Skeletal muscle tissue (tissue), 4 donors: ENCODE data around the gene TNK1. TPM values are rescaled to one million over a fixed set of nuclear protein-coding genes. Genes with fewer than 3 reads are reported as not detected.

Experiments used
- H3K27ac ChIP-seq: one replicate; pipeline ENCODE4 v1.7.0; 2013; ENCODE audit warnings: mild to moderate bottlenecking, low read depth, low read length, inconsistent platforms
- H3K27me3 ChIP-seq, 3 donors: one replicate each; pipeline ENCODE4 v1.7.0; 2013; ENCODE audit warnings: low read length in 3 of 3; ENCODE audit not compliant: control insufficient read depth in 3 of 3, insufficient read depth in 3 of 3
- H3K36me3 ChIP-seq, 3 donors: one replicate each; pipeline ENCODE4 v1.7.0; 2013; ENCODE audit warnings: low read length in 3 of 3; ENCODE audit not compliant: control insufficient read depth in 3 of 3, insufficient read depth in 3 of 3
- H3K4me1 ChIP-seq, 3 donors: one replicate each; pipeline ENCODE4 v1.7.0; 2013; ENCODE audit warnings: low read length in 3 of 3, mild to moderate bottlenecking in 3 of 3; ENCODE audit not compliant: control insufficient read depth in 3 of 3, insufficient read depth in 3 of 3
- H3K4me3 ChIP-seq, 3 donors: one replicate each; pipeline ENCODE4 v1.7.0; 2013; ENCODE audit warnings: low read length in 3 of 3
- H3K9ac ChIP-seq, 3 donors: one replicate each; pipeline ENCODE4 v1.7.0; 2013; ENCODE audit warnings: low read length in 3 of 3, mild to moderate bottlenecking in 3 of 3, moderate library complexity in 2 of 3, low read depth in 1 of 3
- H3K9me3 ChIP-seq, 3 donors: one replicate each; pipeline ENCODE4 v1.7.0; 2013; ENCODE audit warnings: low read length in 3 of 3; ENCODE audit not compliant: control insufficient read depth in 3 of 3
- total RNA-seq: library from RNA; depleted of rRNA; stranded (reverse); fragments of >200 nt; gene quantifications from one replicate; pipeline ENCODE4 v1.2.3, GENCODE V29; 2014
- donor health status: Osteomylitis.

Gene TNK1
- total RNA-seq, 1 donor from 2014 or later, result not detected

DNA sequence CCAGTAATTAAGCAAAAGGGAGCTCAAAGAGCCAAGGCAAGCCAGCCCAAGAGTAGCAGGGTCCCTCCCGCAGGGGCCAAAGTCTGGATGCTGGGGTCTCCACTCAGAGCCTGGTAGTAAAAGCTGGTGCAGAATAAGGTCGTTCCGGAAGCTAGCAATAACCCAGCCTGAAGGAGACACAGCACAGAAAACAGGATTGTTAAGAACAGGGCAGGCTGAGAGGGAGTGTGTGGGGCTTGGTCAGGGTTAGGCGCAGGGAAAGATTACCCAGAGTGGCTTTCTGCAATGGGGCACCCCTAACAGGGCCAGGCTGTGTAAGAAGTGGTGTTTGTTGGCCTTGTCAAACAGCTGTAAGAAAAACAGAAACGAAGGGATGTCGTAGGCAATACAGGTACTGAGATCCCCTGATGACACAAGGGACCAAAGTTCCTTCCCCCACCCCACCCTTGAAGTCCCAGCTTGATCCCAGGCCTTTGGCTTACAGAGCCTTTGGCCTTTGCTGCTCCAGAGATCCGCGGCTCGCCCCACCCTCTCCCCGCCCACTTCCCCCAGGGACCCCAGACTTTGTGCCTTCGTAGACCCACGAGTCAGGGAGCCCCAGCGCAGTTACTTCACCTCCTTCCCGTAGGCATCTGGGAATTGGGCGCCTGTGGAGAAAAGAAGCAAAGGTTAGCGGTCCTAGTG lies 22.3 kb downstream of the TNK1 start:
- Histone ChIP-seq H3K9me3 (no peaks in the 10 kb centered on the region), H3K27me3 (no peaks in the 10 kb centered on the region), H3K27ac (peak overlapping the region; percentile 84), H3K4me1 (peaks cover 13 to 21% (median 13%) of the 10 kb centered on the region in 3 donors), H3K36me3 (no peaks in the 10 kb centered on the region), H3K9ac (peak overlapping the region; percentile 76 to 95 (median 78)), H3K4me3 (peak overlapping the region; percentile 86 to 90 (median 89))

- Histone ChIP-seq H3K27me3 (no peaks in the 10 kb centered on the region), H3K4me1 (peaks cover 13 to 21% (median 13%) of the 10 kb centered on the region in 3 donors), H3K27ac (peak overlapping the region; percentile 84), H3K9ac (peak overlapping the region; percentile 76 to 95 (median 78)), H3K36me3 (peaks cover 0 to under 1% (median 0%) of the 10 kb centered on the region in 3 donors), H3K4me3 (peak overlapping the region; percentile 86 to 90 (median 89)), H3K9me3 (no peaks in the 10 kb centered on the region)
Measured at GRCh38 chr17:7403727-7403976, 22.8 kb downstream of the TNK1 start.

GRCh38 chr17:7403977-7404736 lies 23.3 kb downstream of the TNK1 start, which contains the start of gene TMEM256:
Gene TMEM256, minus strand, starts transcription at chr17:7404097. Its CDS starts 13 bp downstream, at chr17:7404084.
- Histone ChIP-seq H3K9me3 (no peaks in the 10 kb centered on the region), H3K9ac (peak within 1 kb of the TSS; percentile 76 to 95 (median 78)), H3K4me1 (peaks cover 13 to 21% (median 13%) of the 10 kb centered on the region in 3 donors), H3K27ac (peak within 1 kb of the TSS; percentile 84), H3K4me3 (peak within 1 kb of the TSS; percentile 86 to 90 (median 89)), H3K36me3 (peaks cover 0 to 4% (median 1%) of the 10 kb centered on the region in 3 donors), H3K27me3 (no peaks in the 10 kb centered on the region)

GRCh38 chr17:7404737-7405349 lies 24.0 kb downstream of the TNK1 start:
- peak overlapping the region; percentile 84 for H3K27ac ChIP-seq
- H3K36me3 ChIP-seq, result peaks cover 4 to 6% (median 5%) of the 10 kb centered on the region in 3 donors
- H3K9me3 ChIP-seq, result no peaks in the 10 kb centered on the region
- H3K9ac ChIP-seq, result peak overlapping the region; percentile 72 to 80 (median 76)
- H3K4me1 ChIP-seq, result peaks cover 13 to 21% (median 13%) of the 10 kb centered on the region in 3 donors
- H3K27me3 ChIP-seq, result no peaks in the 10 kb centered on the region
- peak overlapping the region; percentile 67 to 73 (median 71) for H3K4me3 ChIP-seq

GRCh38 chr17:7405350-7406234 lies 24.7 kb downstream of the TNK1 start:
- H3K9ac ChIP-seq, result peak overlapping the region; percentile 72 to 80 (median 76)
- H3K36me3 ChIP-seq, result peaks cover 4 to 8% (median 6%) of the 10 kb centered on the region in 3 donors

DNA sequence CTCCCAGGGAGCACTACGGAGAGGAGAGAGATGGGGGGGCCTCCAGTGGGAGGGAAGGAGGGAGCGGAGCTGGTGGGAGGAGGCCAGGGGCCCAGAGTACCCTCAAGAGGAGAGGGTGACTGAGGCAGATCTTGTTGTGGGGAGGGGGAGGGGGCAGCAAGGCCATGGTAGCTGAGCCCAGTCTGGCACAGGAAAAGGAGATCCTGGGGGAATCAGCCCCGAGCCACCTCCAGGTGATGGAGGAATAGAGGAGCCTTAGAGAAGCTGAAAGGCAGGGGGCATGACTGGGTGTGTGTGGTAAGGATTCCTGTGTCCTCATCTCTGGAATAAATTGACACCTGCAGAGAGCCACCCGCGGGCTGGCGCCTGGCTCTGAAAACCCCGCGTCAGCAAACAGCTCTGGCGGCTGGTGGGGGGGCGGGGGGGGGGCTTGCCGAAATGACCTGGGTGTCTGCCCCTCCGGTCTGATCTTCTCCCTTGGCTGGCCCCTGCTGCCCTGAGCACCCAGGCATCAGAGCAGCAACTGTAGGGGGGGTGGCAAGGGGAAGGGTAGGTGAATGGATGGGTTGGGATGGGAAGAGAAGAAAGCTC lies 25.4 kb downstream of the TNK1 start:
- H3K4me3 ChIP-seq, result no peak overlapping the region
- peaks cover 4 to 9% (median 6%) of the 10 kb centered on the region in 3 donors for H3K36me3 ChIP-seq
- H3K4me1 ChIP-seq, result peaks cover 13 to 21% (median 13%) of the 10 kb centered on the region in 3 donors
- H3K9ac ChIP-seq, result no peak overlapping the region
- H3K27me3 ChIP-seq, result no peaks in the 10 kb centered on the region
- no peaks in the 10 kb centered on the region for H3K9me3 ChIP-seq
- peak overlapping the region; percentile 84 for H3K27ac ChIP-seq

More at GRCh38 chr17:7405350-7406234, 24.7 kb downstream of the TNK1 start:
- H3K9me3 ChIP-seq, result no peaks in the 10 kb centered on the region
- H3K4me3 ChIP-seq, result peak overlapping the region; percentile 67 to 73 (median 71)
- H3K4me1 ChIP-seq, result peaks cover 13 to 21% (median 13%) of the 10 kb centered on the region in 3 donors
- peak overlapping the region; percentile 84 for H3K27ac ChIP-seq
- H3K27me3 ChIP-seq, result no peaks in the 10 kb centered on the region

- Histone ChIP-seq H3K27me3 (no peaks in the 10 kb centered on the region), H3K4me1 (peaks cover 13 to 21% (median 13%) of the 10 kb centered on the region in 3 donors), H3K4me3 (no peak overlapping the region), H3K36me3 (peaks cover 4 to 9% (median 6%) of the 10 kb centered on the region in 3 donors), H3K9ac (no peak overlapping the region), H3K9me3 (no peaks in the 10 kb centered on the region), H3K27ac (no peak overlapping the region)
Measured at GRCh38 chr17:7407082-7407481, 26.2 kb downstream of the TNK1 start.

- Histone ChIP-seq H3K4me1 (peaks cover 11 to 20% (median 12%) of the 10 kb centered on the region in 3 donors), H3K36me3 (peaks cover 4 to 9% (median 6%) of the 10 kb centered on the region in 3 donors), H3K27me3 (no peaks in the 10 kb centered on the region), H3K27ac (no peak within 1 kb of the TSS), H3K9me3 (no peaks in the 10 kb centered on the region), H3K9ac (no peak within 1 kb of the TSS), H3K4me3 (no peak within 1 kb of the TSS)
Measured at GRCh38 chr17:7407485-7408251, 26.8 kb downstream of the TNK1 start, which contains the start of gene NLGN2. Gene NLGN2, plus strand, starts transcription at chr17:7407845. Its CDS starts 411 bp downstream, at chr17:7408256.
